ENCODE data around the gene PURA. TPM values are rescaled to one million over a fixed set of nuclear protein-coding genes. Genes with fewer than 3 reads are reported as not detected.

The PURA gene
- total RNA-seq, 1 experiment from 2014 or later = 3.6 TPM

DNA sequence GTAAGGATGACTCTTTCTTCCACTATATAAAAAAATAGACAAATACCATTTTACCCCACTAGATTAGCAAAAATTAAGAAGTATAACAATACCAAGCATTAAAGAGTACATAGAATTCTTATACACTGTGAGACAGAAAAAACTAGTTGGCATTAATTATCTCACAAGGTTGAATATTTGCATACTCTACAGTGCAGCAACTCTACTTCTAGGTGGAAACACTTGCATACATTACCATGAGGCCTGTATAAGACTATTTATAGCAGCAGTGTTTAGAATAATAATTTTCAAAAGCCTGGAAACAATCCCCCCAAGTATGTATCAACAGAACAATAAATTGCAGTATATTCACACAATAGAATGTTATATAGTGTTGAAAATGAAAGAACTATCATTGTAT lies 19.0 kb upstream of the PURA start:
- Mint-ChIP-seq H3K36me3 (ENCODE audit: insufficient read depth in 1 of 3, low read depth in 3 of 3) (no peaks in the 10 kb centered on the region), H3K4me1 (no peaks in the 10 kb centered on the region), H3K27me3 (ENCODE audit: low read depth) (peaks cover 48% of the 10 kb centered on the region), H3K4me3 (no peak overlapping the region), H3K27ac (no peak overlapping the region), H3K9me3 (no peaks in the 10 kb centered on the region)
- Histone ChIP-seq H3K9ac (ENCODE audit: extremely low read depth, insufficient read length, low read length) (no peak overlapping the region), H4K20me1 (ENCODE audit: control insufficient read depth, insufficient read depth, insufficient read length) (no peaks in the 10 kb centered on the region), H3K23me2 (ENCODE audit: insufficient read length, low read depth, low read length, poor library complexity, severe bottlenecking) (no peaks in the 10 kb centered on the region), H2BK5ac (ENCODE audit: insufficient read length, low read length) (no peak overlapping the region), H3K18ac (ENCODE audit: insufficient read length, low read depth, low read length) (no peak overlapping the region), H3K79me1 (ENCODE audit: insufficient read depth, low read depth, low read length, poor library complexity, severe bottlenecking) (no peaks in the 10 kb centered on the region), H3K23ac (ENCODE audit: insufficient read length, low read depth, low read length) (no peak overlapping the region), H3K4me2 (ENCODE audit: insufficient read depth, insufficient read length, low read length) (no peak overlapping the region), H3K4ac (ENCODE audit: low read depth, low read length) (no peak overlapping the region), H2BK120ac (ENCODE audit: low read depth, low read length, poor library complexity, severe bottlenecking) (no peak overlapping the region), H3K14ac (ENCODE audit: insufficient read depth, low read length) (no peak overlapping the region), H2AFZ (ENCODE audit: low read length) (no peak overlapping the region), H3K56ac (ENCODE audit: insufficient read length, low read depth, low read length) (no peak overlapping the region), H3K9me3 (ENCODE audit: control insufficient read depth, low read depth, low read length) (no peaks in the 10 kb centered on the region), H2BK12ac (ENCODE audit: insufficient read length, low read depth, low read length) (no peak overlapping the region), H4K8ac (replicated peaks; ENCODE audit: insufficient read length, low read depth, low read length) (no peak overlapping the region), H4K91ac (ENCODE audit: insufficient read length, low read depth, low read length) (no peak overlapping the region), H3K27ac (ENCODE audit: insufficient read length, low read depth, low read length) (no peak overlapping the region), H2BK15ac (ENCODE audit: low read depth, low read length) (no peak overlapping the region), H3T11ph (ENCODE audit: low read length) (no peak overlapping the region), H2AK5ac (ENCODE audit: insufficient read length, low read length) (no peak overlapping the region), H3K79me2 (ENCODE audit: insufficient read depth, low read length) (no peaks in the 10 kb centered on the region), H3K4me1 (ENCODE audit: insufficient read depth, low read length) (no peaks in the 10 kb centered on the region), H2BK20ac (ENCODE audit: low read depth, low read length, poor library complexity, severe bottlenecking) (no peak overlapping the region), H3K27me3 (ENCODE audit: insufficient read depth, low read length) (no peaks in the 10 kb centered on the region), H4K5ac (ENCODE audit: insufficient read length, low read depth, low read length) (no peak overlapping the region)
- TF ChIP-seq, protein P1, sequence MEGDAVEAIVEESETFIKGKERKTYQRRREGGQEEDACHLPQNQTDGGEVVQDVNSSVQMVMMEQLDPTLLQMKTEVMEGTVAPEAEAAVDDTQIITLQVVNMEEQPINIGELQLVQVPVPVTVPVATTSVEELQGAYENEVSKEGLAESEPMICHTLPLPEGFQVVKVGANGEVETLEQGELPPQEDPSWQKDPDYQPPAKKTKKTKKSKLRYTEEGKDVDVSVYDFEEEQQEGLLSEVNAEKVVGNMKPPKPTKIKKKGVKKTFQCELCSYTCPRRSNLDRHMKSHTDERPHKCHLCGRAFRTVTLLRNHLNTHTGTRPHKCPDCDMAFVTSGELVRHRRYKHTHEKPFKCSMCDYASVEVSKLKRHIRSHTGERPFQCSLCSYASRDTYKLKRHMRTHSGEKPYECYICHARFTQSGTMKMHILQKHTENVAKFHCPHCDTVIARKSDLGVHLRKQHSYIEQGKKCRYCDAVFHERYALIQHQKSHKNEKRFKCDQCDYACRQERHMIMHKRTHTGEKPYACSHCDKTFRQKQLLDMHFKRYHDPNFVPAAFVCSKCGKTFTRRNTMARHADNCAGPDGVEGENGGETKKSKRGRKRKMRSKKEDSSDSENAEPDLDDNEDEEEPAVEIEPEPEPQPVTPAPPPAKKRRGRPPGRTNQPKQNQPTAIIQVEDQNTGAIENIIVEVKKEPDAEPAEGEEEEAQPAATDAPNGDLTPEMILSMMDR (conservative IDR thresholded peaks at IDR 0.05) = no peak
- no peak for DNase-seq
